Kidney capillary endothelial cell (primary cell): ENCODE results near the gene TCEANC.

Experiments used
- DNase-seq: peaks from one replicate; pipeline ENCODE4 v3.0.0-alpha.2; 2018; ENCODE audit warnings: low spot score

The TCEANC gene

GRCh38 chrX:13692771-13693231 is 39.9 kb downstream of the TCEANC start:
- DNase-seq = no peak

GRCh38 chrX:13693341-13693961 is 40.5 kb downstream of the TCEANC start:
- no peak for DNase-seq

GRCh38 chrX:13694359-13694758 is 41.4 kb downstream of the TCEANC start:
- no peak for DNase-seq

GRCh38 chrX:13694983-13695382 is 42.0 kb downstream of the TCEANC start:
- no peak for DNase-seq

GRCh38 chrX:13695601-13696115 is 42.7 kb downstream of the TCEANC start:
- no peak for DNase-seq

- DNase-seq = no peak
Measured at GRCh38 chrX:13697455-13697854, 44.5 kb downstream of the TCEANC start.

GRCh38 chrX:13697976-13698375 is 45.0 kb downstream of the TCEANC start:
- DNase-seq = no peak

- DNase-seq = no peak
Measured at GRCh38 chrX:13698432-13698831, 45.5 kb downstream of the TCEANC start.

GRCh38 chrX:13699183-13699826 is 46.4 kb downstream of the TCEANC start:
- DNase-seq = no peak

GRCh38 chrX:13700380-13700779 is 47.4 kb downstream of the TCEANC start:
- DNase-seq = no peak

- no peak for DNase-seq
Measured at GRCh38 chrX:13702111-13702789, 49.3 kb downstream of the TCEANC start.

- DNase-seq = no peak
Measured at GRCh38 chrX:13703135-13703534, 50.2 kb downstream of the TCEANC start.

- no peak for DNase-seq
Measured at GRCh38 chrX:13703589-13703988, 50.6 kb downstream of the TCEANC start.

GRCh38 chrX:13711141-13711540 is 58.2 kb downstream of the TCEANC start:
- no peak for DNase-seq
